Measurements from ENCODE around the gene TMOD4. TPM values are rescaled to one million over a fixed set of nuclear protein-coding genes. Genes with fewer than 3 reads are reported as not detected.

TMOD4 gene
- total and polyA plus RNA-seq, 9 of the 15 experiments (the other 6 are each of a cell fraction or from before 2014, with no cell fraction given), result 0.18 to 1.8 (median 1.1) TPM; not detected in 1

- TF ChIP-seq MGA (IDR thresholded peaks at IDR 0.05), result no peak
- 0 out of 2 replicates have a peak, but pooled peaks have one; percentile 13 for TF ChIP-seq JUN (IDR thresholded peaks at IDR 0.05; ENCODE audit: borderline replicate concordance, low read depth, low read length)
- TF ChIP-seq JUN (CRISPR knock-in tag; IDR thresholded peaks at IDR 0.05; ENCODE audit: borderline replicate concordance), result no peak
- TF ChIP-seq CREB3L1 (IDR thresholded peaks at IDR 0.05; ENCODE audit: borderline replicate concordance, low read depth), result peak; percentile 57; the same call in 1 of the 2 replicates
- no peak for TF ChIP-seq SNRNP70 (optimal IDR thresholded peaks at IDR 0.05; ENCODE audit: low read depth, low read length)
- TF ChIP-seq ZNF518B (CRISPR knock-in tag; IDR thresholded peaks at IDR 0.05), result no peak
- no peak for TF ChIP-seq ESRRB (CRISPR knock-in tag; IDR thresholded peaks at IDR 0.05; ENCODE audit: borderline replicate concordance)
- TF ChIP-seq ZNF589 (CRISPR knock-in tag; IDR thresholded peaks at IDR 0.05; ENCODE audit: low read depth), result no peak
- TF ChIP-seq PML (IDR thresholded peaks at IDR 0.05; ENCODE audit: low read length), result peak; percentile 79; the same call in 1 of the 2 replicates
These were observed 14.1 kb upstream of the TMOD4 start, which contains the start of gene VPS72 (continued) for GRCh38 chr1:151189637-151190445.
